Suprapubic skin (tissue), 4 donors: ENCODE measurements around the gene MPV17L. TPM values are rescaled to one million over a fixed set of nuclear protein-coding genes. Genes with fewer than 3 reads are reported as not detected.
"Not testable (repeated sequence)": the region's sequence is repeated elsewhere in the genome, so short reads cannot be mapped to it uniquely, and the experiment has no call there.

Experiments used
- DNase-seq, 2 donors: peaks; one replicate each; pipeline ENCODE4 v3.0.0-alpha.2; 2019; ENCODE audit warnings: low spot score in 2 of 2
- H3K27ac ChIP-seq: fragments of 200-600 bp; sonication (generic); one replicate; pipeline ENCODE4 v1.5.1; 2019
- H3K27me3 ChIP-seq: fragments of 200-600 bp; sonication (generic); one replicate; pipeline ENCODE4 v1.5.1; 2019
- H3K36me3 ChIP-seq: fragments of 200-600 bp; sonication (generic); one replicate; pipeline ENCODE4 v1.5.1; 2019
- H3K4me1 ChIP-seq: fragments of 200-600 bp; sonication (generic); one replicate; pipeline ENCODE4 v1.5.1; 2019
- H3K4me3 ChIP-seq: fragments of 200-600 bp; sonication (generic); one replicate; pipeline ENCODE4 v1.5.1; 2019; ENCODE audit warnings: mild to moderate bottlenecking
- H3K9me3 ChIP-seq: fragments of 200-600 bp; sonication (generic); one replicate; pipeline ENCODE4 v1.5.1; 2019
- CTCF ChIP-seq, 2 donors: fragments of 200-600 bp in 1 of 2; fragments of 450-650 bp in 1 of 2; sonication (generic) in 1 of 2; IDR thresholded peaks; one replicate each; pipeline ENCODE4 v1.5.1; 2016 to 2019; ENCODE audit warnings: antibody characterized with exemption in 2 of 2, mild to moderate bottlenecking in 1 of 2, moderate library complexity in 1 of 2
- EP300 ChIP-seq: sonication (generic); formaldehyde crosslinking; IDR thresholded peaks from one replicate; pipeline ENCODE4 v1.6.1; 2017; ENCODE audit warnings: antibody characterized with exemption
- POLR2A ChIP-seq, 2 donors: fragments of 450-650 bp; IDR thresholded peaks; one replicate each; pipeline ENCODE4 v1.6.1; 2017; ENCODE audit warnings: antibody characterized with exemption in 2 of 2, mild to moderate bottlenecking in 2 of 2, moderate library complexity in 2 of 2
- POLR2AphosphoS5 ChIP-seq, 3 donors: sonication (generic); formaldehyde crosslinking; IDR thresholded peaks; one replicate each; pipeline ENCODE4 v1.6.1; 2017; ENCODE audit warnings: antibody characterized with exemption in 3 of 3
- WGBS: methylation state at CpG from one replicate; pipeline ENCODE4 v1.1.5; 2018; 5-methylcytosine and 5-hydroxymethylcytosine counted together
- total RNA-seq, 4 donors: library from RNA; depleted of rRNA; stranded (reverse); fragments of >200 nt; gene quantifications; one replicate each; pipeline ENCODE4 v1.1.0, GENCODE V29; 2016

MPV17L gene
- total RNA-seq, 4 donors from 2014 or later, result 3.9 to 15.8 (median 11.0) TPM

- Histone ChIP-seq H3K9me3 (no peaks in the 10 kb centered on the region), H3K4me1 (peaks cover 15% of the 10 kb centered on the region), H3K4me3 (no peak overlapping the region), H3K36me3 (no peaks in the 10 kb centered on the region), H3K27ac (peak overlapping the region; percentile 54), H3K27me3 (no peaks in the 10 kb centered on the region)
- WGBS, result 55% methylated on average over 4 of the region's 4 CpGs
- DNase-seq, result no peak
- TF ChIP-seq POLR2AphosphoS5 (IDR thresholded peaks at IDR 0.05), result no peak
- no peak for TF ChIP-seq CTCF (IDR thresholded peaks at IDR 0.05)
- TF ChIP-seq EP300, result no peak
- no peak for TF ChIP-seq POLR2A (IDR thresholded peaks at IDR 0.05)
These were observed 9.2 kb downstream of the MPV17L start for GRCh38 chr16:15404792-15405191.

GRCh38 chr16:15407756-15408155 lies 12.2 kb downstream of the MPV17L start:
- peaks cover 15% of the 10 kb centered on the region for H3K4me1 ChIP-seq
- WGBS, result 88% methylated on average over 4 of the region's 4 CpGs
- DNase-seq, result not testable (repeated sequence)

GRCh38 chr16:15409476-15409875 lies 13.9 kb downstream of the MPV17L start:
- not testable (repeated sequence) for H3K27me3 ChIP-seq, H3K27ac ChIP-seq, H3K4me3 ChIP-seq, H3K9me3 ChIP-seq, H3K36me3 ChIP-seq, DNase-seq, H3K4me1 ChIP-seq
- WGBS, result 94% methylated on average over 6 of the region's 6 CpGs

More at GRCh38 chr16:15407756-15408155, 12.2 kb downstream of the MPV17L start:
- H3K4me3 ChIP-seq, H3K27ac ChIP-seq, H3K27me3 ChIP-seq, H3K9me3 ChIP-seq, H3K36me3 ChIP-seq: not testable (repeated sequence)

- Histone ChIP-seq H3K27ac (no peak overlapping the region), H3K36me3 (no peaks in the 10 kb centered on the region), H3K4me1 (no peaks in the 10 kb centered on the region), H3K27me3 (no peaks in the 10 kb centered on the region), H3K9me3 (no peaks in the 10 kb centered on the region), H3K4me3 (no peak overlapping the region)
- 30% methylated on average over 3 of the region's 3 CpGs for WGBS
- no peak for DNase-seq
- TF ChIP-seq POLR2A (IDR thresholded peaks at IDR 0.05), result no peak
- TF ChIP-seq POLR2AphosphoS5 (IDR thresholded peaks at IDR 0.05), result no peak
- TF ChIP-seq EP300, result no peak
- no peak for TF ChIP-seq CTCF (IDR thresholded peaks at IDR 0.05)
These were observed 20.0 kb downstream of the MPV17L start for GRCh38 chr16:15415511-15415985.

GRCh38 chr16:15417197-15417596 lies 21.6 kb downstream of the MPV17L start:
- H3K36me3 ChIP-seq, result no peaks in the 10 kb centered on the region
- H3K4me3 ChIP-seq, result no peak overlapping the region
- TF ChIP-seq CTCF (IDR thresholded peaks at IDR 0.05) (no peak), POLR2AphosphoS5 (IDR thresholded peaks at IDR 0.05) (no peak), POLR2A (IDR thresholded peaks at IDR 0.05) (no peak), EP300 (no peak)
- H3K4me1 ChIP-seq, result no peaks in the 10 kb centered on the region
- H3K9me3 ChIP-seq, result no peaks in the 10 kb centered on the region
- DNase-seq, result no peak
- H3K27ac ChIP-seq, result no peak overlapping the region
- 96% methylated on average over 2 of the region's 2 CpGs for WGBS
- no peaks in the 10 kb centered on the region for H3K27me3 ChIP-seq

GRCh38 chr16:15418206-15418605 lies 22.7 kb downstream of the MPV17L start:
- TF ChIP-seq POLR2A (IDR thresholded peaks at IDR 0.05), result no peak
- TF ChIP-seq EP300, result no peak
- no peak for TF ChIP-seq POLR2AphosphoS5 (IDR thresholded peaks at IDR 0.05)
- TF ChIP-seq CTCF (IDR thresholded peaks at IDR 0.05), result no peak
- no peak for DNase-seq
- Histone ChIP-seq H3K27me3 (no peaks in the 10 kb centered on the region), H3K4me3 (no peak overlapping the region), H3K27ac (no peak overlapping the region), H3K9me3 (no peaks in the 10 kb centered on the region), H3K36me3 (no peaks in the 10 kb centered on the region), H3K4me1 (no peaks in the 10 kb centered on the region)
- 91% methylated on average over 3 of the region's 3 CpGs for WGBS

- DNase-seq, H3K4me1 ChIP-seq, H3K27ac ChIP-seq, H3K27me3 ChIP-seq, H3K9me3 ChIP-seq, H3K36me3 ChIP-seq, H3K4me3 ChIP-seq: not testable (repeated sequence)
- 74% methylated on average over 5 of the region's 5 CpGs for WGBS
These were observed 26.1 kb downstream of the MPV17L start for GRCh38 chr16:15421696-15422095.
